ENCODE data around the gene WDFY3. TPM values are rescaled to one million over a fixed set of nuclear protein-coding genes. Genes with fewer than 3 reads are reported as not detected.
A peak's percentile ranks its signal among the peaks of the same experiment; 100 is the strongest.

The WDFY3 gene
- total RNA-seq, 4 donors from 2014 or later: 35.9 to 146 (median 95.0) TPM

DNA sequence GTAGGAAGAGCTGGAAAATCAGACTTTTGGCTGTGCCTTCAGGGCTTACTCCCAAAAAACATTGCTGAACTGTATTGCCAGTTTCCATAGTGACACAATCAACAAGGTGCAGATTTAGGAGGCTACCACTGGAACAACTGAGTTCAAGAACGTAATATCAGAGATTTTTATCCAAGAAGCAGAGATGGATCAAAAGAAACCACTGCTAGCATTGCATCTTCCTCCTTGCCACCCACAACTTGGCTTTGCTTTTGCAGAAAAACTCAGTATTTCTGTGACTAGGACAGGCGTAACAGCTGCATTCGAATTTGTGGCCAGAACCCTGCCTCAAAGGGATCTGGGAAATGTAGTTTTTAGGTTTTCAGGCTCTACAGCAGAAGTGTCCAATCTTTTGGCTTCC is 27.8 kb upstream of the WDFY3 start:
- Histone ChIP-seq H3K4me1 (no peaks in the 10 kb centered on the region), H3K27ac (no peak overlapping the region), H3K9me3 (no peaks in the 10 kb centered on the region), H3K4me3 (no peak overlapping the region), H3K36me3 (no peaks in the 10 kb centered on the region), H3K27me3 (no peaks in the 10 kb centered on the region)
- TF ChIP-seq POLR2A (IDR thresholded peaks at IDR 0.05): no peak
- TF ChIP-seq, protein P1, sequence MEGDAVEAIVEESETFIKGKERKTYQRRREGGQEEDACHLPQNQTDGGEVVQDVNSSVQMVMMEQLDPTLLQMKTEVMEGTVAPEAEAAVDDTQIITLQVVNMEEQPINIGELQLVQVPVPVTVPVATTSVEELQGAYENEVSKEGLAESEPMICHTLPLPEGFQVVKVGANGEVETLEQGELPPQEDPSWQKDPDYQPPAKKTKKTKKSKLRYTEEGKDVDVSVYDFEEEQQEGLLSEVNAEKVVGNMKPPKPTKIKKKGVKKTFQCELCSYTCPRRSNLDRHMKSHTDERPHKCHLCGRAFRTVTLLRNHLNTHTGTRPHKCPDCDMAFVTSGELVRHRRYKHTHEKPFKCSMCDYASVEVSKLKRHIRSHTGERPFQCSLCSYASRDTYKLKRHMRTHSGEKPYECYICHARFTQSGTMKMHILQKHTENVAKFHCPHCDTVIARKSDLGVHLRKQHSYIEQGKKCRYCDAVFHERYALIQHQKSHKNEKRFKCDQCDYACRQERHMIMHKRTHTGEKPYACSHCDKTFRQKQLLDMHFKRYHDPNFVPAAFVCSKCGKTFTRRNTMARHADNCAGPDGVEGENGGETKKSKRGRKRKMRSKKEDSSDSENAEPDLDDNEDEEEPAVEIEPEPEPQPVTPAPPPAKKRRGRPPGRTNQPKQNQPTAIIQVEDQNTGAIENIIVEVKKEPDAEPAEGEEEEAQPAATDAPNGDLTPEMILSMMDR (IDR thresholded peaks at IDR 0.05): no peak
- DNase-seq: no peak
- intact Hi-C loops (cut with DNase I; ENCODE audit: low total_unique reads): no loop called here

DNA sequence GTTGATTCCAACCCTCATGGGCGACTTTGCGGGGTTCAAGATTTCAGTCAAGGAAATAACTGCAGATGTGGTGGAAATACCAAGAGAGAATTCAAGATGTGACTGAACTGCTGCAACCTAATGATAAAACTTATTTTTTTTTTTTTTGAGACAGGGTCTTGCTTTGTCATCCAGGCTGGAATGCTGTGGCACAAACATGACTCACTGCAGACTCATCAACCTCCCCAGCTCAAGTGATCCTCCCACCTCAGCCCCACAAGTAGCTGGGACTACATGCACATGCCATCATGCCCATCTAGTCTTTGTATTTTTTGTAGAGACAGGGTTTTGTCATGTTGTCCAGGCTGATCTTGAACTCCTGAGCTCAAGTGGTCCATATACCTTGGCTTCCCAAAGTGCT is 19.5 kb upstream of the WDFY3 start:
- H3K27me3 ChIP-seq: no peaks in the 10 kb centered on the region
- TF ChIP-seq POLR2A (IDR thresholded peaks at IDR 0.05): no peak
- TF ChIP-seq, protein P1 (IDR thresholded peaks at IDR 0.05): no peak
- intact Hi-C loops (cut with DNase I; ENCODE audit: low total_unique reads): no loop called here
- H3K4me3 ChIP-seq: no peak overlapping the region
- DNase-seq: no peak
- H3K27ac ChIP-seq: no peak overlapping the region
- no peaks in the 10 kb centered on the region for H3K4me1 ChIP-seq
- no peaks in the 10 kb centered on the region for H3K9me3 ChIP-seq
- H3K36me3 ChIP-seq: no peaks in the 10 kb centered on the region

DNA sequence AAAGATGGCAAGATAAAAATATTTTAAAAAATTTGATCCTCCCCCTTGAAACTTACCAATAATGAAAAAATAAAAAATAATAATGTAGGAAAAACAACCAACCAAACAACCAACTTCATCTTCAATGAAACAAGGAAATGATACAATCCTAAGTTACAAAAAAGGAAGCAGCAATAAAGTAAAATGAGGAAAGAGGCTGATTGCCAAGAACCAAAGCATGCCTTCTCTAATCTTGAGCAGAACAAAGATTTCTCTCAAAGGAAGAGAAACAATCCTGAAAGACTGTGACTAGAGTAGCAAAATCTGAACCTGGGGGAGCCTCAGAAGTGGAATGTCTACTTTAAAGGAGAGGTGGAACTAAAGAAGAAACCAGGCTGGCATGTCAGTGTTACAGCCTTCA is 10.9 kb upstream of the WDFY3 start:
- no peaks in the 10 kb centered on the region for H3K27me3 ChIP-seq
- H3K4me3 ChIP-seq: no peak overlapping the region
- no peak overlapping the region for H3K27ac ChIP-seq
- H3K4me1 ChIP-seq: no peaks in the 10 kb centered on the region
- H3K36me3 ChIP-seq: no peaks in the 10 kb centered on the region
- no peak for DNase-seq
- TF ChIP-seq POLR2A (IDR thresholded peaks at IDR 0.05): no peak
- TF ChIP-seq, protein P1 (IDR thresholded peaks at IDR 0.05): no peak
- H3K9me3 ChIP-seq: no peaks in the 10 kb centered on the region
- intact Hi-C loops (cut with DNase I; ENCODE audit: low total_unique reads): no loop called here

DNA sequence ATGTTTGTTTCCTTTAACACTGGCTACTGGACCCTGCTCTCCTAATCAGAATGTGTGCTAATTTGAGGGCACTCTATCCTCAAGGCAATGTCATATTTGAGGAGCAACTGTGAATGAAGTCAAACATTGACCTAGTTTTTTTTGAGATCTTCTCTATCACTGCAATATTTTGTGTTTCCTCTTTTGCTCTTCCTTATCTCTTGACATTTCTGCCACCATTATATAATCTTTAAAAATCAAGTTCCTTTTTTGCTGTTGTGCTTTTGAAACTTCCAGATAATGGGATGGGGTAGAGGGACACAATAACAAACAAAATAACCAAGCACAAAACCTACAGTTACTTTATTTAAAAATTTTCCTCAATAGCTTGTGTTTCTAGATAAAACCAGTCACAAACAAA is 7.4 kb upstream of the WDFY3 start:
- Histone ChIP-seq H3K36me3 (no peaks in the 10 kb centered on the region), H3K4me1 (no peaks in the 10 kb centered on the region), H3K27me3 (no peaks in the 10 kb centered on the region), H3K9me3 (no peaks in the 10 kb centered on the region), H3K4me3 (no peak overlapping the region), H3K27ac (no peak overlapping the region)
- DNase-seq: no peak
- TF ChIP-seq, protein P1 (IDR thresholded peaks at IDR 0.05): no peak
- TF ChIP-seq POLR2A (IDR thresholded peaks at IDR 0.05): no peak
- intact Hi-C loops (cut with DNase I; ENCODE audit: low total_unique reads): no loop called here

DNA sequence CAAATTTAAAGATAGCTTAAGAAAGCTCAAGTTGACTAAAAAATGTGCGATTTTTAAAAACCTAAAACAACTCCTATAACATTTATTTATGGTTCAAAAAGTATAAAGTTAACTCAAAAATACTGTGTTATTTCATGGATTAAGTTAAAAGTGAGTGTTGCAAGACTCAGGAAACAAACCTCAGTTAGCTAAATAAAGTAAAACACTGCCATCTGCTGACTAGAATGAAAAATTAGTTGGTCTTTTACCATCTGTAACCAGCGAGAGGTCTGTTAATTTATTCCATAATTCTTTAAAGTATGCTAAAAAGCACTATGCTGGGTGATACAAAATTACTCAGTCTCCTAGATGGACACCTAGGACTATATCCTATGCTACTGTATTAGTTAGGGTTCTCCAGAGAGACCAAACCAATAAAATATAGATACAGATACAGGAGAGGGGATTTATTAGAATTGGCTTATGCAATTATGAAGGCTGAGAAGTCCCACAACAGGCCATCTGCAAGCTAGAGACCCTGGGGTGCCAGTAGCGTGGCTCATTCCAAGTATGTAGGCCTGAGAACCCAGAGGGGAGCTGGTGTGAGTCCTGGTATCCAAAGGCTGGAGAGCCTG is 4.9 kb upstream of the WDFY3 start:
- Histone ChIP-seq H3K27ac (no peak overlapping the region), H3K9me3 (no peaks in the 10 kb centered on the region), H3K4me3 (no peak overlapping the region), H3K36me3 (no peaks in the 10 kb centered on the region), H3K4me1 (no peaks in the 10 kb centered on the region), H3K27me3 (no peaks in the 10 kb centered on the region)
- intact Hi-C loops (cut with DNase I; ENCODE audit: low total_unique reads): no loop called here
- no peak for TF ChIP-seq POLR2A (IDR thresholded peaks at IDR 0.05)
- TF ChIP-seq, protein P1 (IDR thresholded peaks at IDR 0.05): peak; percentile 55 to 64 (median 61)
- no peak for DNase-seq

Measured in uterus (tissue), 4 donors.